ENCODE measurements around the gene ERGIC3.

ERGIC3 gene

DNA sequence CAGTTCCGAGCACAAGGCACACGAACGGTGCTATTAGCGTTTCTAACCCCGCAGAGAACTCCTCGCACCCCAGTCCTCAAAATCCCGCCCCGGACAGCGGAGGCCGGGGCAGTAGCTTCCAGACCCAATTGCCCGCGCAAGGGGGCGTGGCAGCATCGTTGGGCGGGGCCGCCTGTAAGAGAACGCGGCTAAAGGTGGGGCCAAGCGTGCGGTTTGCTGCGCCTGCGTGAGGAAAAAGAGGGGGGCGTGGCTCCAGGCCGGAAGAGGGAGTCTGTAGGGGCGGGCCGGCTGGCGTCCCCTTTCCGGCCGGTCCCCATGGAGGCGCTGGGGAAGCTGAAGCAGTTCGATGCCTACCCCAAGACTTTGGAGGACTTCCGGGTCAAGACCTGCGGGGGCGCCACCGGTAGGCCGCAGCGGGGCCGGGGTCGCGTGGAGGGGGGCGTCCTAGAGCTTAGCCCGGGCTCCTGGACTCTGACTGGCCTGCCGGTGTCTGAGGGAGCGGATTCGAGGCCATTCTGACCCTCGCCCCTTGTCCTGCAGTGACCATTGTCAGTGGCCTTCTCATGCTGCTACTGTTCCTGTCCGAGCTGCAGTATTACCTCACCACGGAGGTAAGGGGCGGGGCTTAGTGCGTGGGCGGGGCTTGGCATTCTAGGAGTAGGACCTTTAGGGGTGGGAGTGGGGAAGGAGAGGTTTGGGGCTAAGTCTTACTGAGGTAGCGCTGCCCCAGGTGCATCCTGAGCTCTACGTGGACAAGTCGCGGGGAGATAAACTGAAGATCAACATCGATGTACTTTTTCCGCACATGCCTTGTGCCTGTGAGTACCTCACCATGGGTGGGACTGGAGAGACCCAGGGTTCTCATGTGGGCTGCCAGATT lies at the start of gene ERGIC3:
TSS of gene ERGIC3 (plus strand) at position 296 of the 880 bp plus-strand sequence. CDS start at position 316, 20 bp downstream.
- peak; percentile 93 for DNase-seq (ENCODE audit: low read depth, low spot score)

GRCh38 chr20:35492352-35492751 lies 49.5 kb upstream of the ERGIC3 start:
- DNase-seq (ENCODE audit: low read depth, low spot score): no peak

DNA sequence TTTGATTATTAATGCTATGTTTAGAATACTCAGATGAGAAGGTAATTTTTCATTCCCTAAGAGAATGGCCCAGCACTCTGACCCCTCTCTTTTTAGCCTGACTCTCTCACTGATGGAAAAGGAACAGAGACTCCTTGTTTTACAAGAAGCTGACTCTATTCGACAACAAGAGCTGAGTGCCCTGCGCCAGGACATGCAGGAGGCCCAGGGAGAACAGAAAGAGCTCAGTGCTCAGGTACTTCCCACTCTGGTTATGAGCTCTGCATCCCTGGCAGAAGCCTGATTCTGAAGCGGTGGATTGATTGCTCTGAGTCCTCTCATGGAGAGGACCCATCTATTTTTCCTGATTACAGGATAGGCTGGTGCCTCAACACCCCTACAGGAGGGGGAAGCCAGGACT lies 45.4 kb upstream of the ERGIC3 start:
- DNase-seq (ENCODE audit: low read depth, low spot score): no peak

DNA sequence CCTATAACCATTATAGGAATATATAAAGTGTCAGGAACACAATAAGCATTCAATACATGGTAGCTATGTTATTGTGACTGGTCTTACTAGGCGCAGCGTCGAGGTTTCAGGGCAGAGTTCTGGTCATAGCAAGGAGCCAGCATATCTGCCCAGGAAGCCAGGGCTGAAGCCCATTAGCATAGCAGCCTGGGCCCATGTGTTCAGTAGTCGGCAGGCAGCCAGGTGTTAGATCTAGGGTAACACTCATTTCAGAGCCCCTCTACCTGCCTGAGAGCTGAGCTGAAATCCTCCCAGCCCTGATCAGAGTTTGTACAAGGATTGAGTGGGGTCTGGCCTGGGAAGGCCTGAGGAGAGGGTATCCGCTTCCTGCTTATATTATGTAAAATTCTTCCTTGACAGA lies 44.6 kb upstream of the ERGIC3 start:
- no peak for DNase-seq (ENCODE audit: low read depth, low spot score)

DNA sequence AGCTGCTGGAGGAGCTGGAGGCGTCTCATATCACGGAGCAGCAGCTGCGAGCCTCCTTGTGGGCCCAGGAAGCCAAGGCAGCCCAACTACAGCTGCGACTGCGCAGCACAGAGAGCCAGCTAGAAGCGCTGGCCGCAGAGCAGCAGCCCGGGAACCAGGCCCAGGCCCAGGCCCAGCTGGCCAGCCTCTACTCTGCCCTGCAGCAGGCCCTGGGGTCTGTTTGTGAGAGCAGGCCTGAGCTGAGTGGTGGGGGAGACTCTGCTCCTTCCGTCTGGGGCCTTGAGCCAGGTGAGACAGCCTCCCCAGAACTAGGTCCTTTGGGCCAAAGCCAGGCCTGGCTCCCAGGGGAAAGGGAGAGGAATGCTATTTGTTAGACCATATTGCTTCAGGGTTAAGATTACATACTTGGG lies 44.1 kb upstream of the ERGIC3 start:
- no peak for DNase-seq (ENCODE audit: low read depth, low spot score)

DNA sequence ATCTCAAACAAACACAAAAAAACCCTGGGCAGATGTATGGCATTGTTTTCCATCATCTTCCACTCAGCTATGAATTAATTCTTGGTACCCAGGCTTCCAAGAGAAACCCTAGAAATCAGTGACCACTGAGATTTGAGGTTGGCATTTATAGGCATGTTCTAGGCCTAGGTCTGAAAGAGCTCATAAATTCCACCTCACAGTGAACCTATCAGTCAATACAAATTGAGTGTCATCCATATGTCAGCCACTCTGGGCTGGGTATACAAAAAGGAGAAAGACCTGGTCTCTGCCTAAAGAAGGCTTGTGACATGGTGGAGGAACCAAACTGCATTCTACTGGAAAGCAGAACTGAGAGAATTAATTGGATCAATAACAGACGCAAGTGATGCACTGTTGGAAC lies 42.6 kb upstream of the ERGIC3 start:
- no peak for DNase-seq (ENCODE audit: low read depth, low spot score)

DNA sequence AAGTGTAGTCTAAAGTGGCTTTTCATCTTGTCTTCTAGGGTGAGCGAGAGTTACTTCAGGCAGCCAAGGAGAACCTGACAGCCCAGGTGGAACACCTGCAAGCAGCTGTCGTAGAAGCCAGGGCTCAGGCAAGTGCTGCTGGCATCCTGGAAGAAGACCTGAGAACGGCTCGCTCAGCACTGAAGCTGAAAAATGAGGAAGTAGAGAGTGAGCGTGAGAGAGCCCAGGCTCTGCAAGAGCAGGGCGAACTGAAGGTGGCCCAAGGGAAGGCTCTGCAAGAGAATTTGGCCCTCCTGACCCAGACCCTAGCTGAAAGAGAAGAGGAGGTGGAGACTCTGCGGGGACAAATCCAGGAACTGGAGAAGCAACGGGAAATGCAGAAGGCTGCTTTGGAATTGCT lies 39.5 kb upstream of the ERGIC3 start:
- no peak for DNase-seq (ENCODE audit: low read depth, low spot score)

- no peak for DNase-seq (ENCODE audit: low read depth, low spot score)
Measured at GRCh38 chr20:35503281-35503680, 38.6 kb upstream of the ERGIC3 start.

DNA sequence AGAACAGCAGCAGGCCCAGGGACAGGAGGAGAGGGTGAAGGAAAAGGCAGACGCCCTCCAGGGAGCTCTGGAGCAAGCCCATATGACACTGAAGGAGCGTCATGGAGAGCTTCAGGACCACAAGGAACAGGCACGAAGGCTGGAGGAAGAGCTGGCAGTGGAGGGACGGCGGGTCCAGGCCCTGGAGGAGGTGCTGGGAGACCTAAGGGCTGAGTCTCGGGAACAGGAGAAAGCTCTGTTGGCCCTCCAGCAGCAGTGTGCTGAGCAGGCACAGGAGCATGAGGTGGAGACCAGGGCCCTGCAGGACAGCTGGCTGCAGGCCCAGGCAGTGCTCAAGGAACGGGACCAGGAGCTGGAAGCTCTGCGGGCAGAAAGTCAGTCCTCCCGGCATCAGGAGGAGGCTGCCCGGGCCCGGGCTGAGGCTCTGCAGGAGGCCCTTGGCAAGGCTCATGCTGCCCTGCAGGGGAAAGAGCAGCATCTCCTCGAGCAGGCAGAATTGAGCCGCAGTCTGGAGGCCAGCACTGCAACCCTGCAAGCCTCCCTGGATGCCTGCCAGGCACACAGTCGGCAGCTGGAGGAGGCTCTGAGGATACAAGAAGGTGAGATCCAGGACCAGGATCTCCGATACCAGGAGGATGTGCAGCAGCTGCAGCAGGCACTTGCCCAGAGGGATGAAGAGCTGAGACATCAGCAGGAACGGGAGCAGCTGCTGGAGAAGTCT lies 37.9 kb upstream of the ERGIC3 start:
- DNase-seq (ENCODE audit: low read depth, low spot score): no peak

DNA sequence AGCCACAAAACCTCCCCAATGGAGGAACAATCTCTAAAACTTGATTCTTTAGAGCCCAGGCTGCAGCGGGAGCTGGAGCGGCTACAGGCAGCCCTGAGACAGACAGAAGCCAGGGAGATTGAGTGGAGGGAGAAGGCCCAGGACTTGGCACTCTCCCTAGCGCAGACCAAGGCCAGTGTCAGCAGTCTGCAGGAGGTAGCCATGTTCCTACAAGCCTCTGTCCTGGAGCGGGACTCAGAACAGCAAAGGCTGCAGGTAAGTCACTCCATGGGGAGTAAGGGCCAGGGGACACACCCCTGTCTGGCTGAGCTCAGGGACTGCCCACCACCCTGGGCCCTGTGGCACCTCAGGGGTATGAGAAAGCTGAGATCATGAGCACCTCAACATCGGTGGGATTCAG lies 37.1 kb upstream of the ERGIC3 start:
- no peak for DNase-seq (ENCODE audit: low read depth, low spot score)

DNA sequence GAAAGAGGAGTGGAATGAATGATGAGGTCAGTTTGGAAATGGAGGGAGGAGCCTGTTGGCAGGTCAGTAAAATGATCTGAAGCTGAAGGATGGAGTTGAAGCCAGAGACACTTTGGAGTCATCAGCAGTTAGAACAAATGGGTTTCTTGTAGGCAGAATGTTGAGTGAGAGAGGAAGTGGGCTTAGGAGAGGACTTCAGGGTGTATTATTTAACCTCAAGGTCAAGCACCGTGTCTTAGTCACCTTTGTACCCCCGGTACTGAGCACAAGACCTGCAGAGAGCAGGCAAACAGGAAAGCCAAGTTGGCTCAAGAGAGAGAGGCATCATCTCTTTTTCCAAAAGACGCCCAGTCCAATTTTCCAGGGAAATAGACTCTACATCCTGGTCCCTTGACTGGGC lies 35.7 kb upstream of the ERGIC3 start:
- no peak for DNase-seq (ENCODE audit: low read depth, low spot score)

- no peak for DNase-seq (ENCODE audit: low read depth, low spot score)
Measured at GRCh38 chr20:35506872-35507638, 34.8 kb upstream of the ERGIC3 start.

DNA sequence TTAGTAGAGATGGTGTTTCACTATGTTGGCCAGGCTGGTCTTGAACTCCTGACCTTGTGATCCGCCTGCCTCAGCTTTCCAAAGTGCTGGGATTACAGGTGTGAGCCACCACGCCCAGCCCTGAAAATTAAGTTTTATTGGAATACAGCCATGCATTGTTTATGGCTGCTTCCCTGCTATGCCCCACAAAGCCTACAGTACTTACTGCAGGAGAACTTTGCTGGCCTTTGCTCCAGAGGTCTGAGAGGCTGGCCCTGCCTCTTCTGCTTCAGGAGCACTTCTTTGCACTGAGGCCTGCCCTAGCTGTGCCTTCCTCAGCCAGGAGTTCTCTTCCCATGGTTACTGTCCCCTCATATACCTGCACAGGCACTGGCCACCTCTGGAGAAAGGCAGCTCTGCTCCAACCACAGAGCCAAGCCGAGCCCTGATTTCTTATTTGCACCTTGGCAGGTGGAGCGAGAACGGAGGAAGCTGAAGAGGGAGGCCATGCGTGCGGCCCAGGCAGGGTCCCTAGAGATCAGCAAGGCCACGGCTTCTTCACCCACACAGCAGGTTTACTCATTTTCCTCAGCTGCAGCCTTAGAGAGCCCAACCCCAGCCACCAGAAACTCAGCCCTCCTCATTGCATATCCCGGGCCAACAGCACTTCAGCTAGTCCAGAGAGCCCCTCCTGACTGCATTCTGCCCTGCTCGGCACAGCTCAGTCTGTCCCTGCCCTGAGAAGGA lies 33.2 kb upstream of the ERGIC3 start:
- DNase-seq (ENCODE audit: low read depth, low spot score): no peak

GRCh38 chr20:35510951-35511735 lies 30.7 kb upstream of the ERGIC3 start:
- no peak for DNase-seq (ENCODE audit: low read depth, low spot score)

DNA sequence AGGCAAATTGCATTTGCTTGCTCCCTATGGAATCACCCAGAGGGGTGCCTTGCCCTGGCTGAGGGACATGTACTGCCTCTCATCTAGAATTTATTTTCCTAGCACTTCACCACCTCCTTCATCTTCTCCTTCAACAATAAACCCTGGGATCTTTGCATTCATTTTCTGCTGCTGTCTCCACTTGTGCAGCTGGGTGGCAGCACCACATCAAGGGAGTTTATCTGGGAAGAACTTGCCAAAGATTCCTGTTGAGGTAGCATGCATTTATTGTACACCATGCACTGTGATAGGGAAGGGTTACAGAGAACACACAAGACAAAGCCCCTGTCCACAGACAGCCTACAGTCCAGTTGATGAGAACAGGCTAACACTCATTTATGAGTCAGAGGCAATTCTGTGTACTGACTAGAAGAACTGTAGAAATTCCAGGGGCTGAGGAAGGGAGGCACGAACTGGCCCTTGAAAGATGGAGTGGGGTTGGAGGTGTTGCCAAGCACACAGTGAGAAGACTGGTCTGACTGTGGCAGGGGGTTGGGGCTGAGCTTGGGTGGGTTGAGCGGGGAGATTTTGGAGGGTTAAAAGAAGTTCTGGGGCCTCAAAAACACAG lies 30.0 kb upstream of the ERGIC3 start:
- DNase-seq (ENCODE audit: low read depth, low spot score): no peak

DNA sequence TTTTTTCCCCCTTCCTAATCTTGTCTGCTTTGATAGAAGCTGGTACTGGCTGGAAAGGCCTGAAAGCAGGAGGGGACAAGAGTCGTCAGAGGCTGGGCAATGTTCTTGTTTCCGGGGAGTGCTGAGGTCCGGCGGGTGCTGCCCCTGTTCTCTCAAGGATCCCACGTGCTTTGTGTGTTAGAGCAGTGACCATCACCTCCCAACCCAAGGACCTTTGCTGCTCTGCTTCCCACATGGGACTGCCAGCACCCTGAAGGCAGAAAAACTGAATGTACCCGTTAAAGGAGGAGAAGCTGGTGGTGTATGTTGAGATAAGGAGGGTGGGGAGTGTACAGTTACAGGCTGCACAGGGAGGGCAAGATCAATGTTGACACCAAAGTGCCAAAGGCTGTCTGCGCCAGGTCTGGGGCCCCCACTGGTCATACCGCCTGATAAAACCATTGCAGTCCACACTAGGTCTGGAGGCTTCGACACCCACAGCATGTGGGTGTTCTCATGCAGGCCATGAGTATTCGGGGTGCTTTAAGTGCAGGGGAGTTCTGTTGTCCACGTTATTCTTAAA lies 27.4 kb upstream of the ERGIC3 start:
- no peak for DNase-seq (ENCODE audit: low read depth, low spot score)

- DNase-seq (ENCODE audit: low read depth, low spot score): no peak
Measured at GRCh38 chr20:35515341-35515740, 26.5 kb upstream of the ERGIC3 start.

DNA sequence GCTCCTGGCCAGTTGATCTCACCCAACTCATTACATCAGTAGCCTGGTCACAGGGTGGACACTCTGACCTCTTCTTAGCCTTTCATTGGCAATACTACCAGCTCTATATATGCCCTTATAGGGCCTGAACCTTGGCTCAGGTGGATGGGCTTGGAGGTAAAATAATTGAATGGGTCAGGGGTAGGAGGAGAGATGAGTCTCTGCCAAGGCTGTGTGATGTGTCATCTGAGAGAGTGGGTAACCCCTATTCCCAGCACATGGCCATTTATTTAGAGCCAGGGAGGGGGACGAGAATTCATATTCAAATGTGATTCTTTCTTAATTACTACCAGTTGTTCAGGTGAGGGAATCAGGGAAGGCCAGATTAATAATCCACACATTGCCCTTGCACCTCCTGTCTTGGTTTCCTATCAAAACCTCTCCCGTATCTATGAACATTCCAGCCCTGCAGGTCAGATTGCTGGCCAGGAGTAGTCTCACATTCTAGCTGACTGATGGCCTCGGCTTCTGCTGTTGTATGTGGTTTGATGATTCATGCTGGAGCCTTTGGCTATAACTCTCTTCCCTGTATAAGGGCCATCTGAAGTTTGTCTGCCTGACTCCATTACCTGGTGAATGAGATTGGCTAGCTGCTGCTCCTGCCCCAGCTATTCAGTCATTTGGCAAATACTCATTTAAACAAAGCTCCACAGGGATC lies 25.8 kb upstream of the ERGIC3 start:
- DNase-seq (ENCODE audit: low read depth, low spot score): no peak

GRCh38 chr20:35517125-35517524 lies 24.8 kb upstream of the ERGIC3 start:
- DNase-seq (ENCODE audit: low read depth, low spot score): no peak

Measured in activated naive CD8-positive, alpha-beta T cell treated with anti-CD3 and anti-CD28 coated beads, Interleukin-2, amount 50 U/mL, for 16 hours (primary cell).